HT1080 (cell line): ENCODE data around the gene P2RY14. TPM values are rescaled to one million over a fixed set of nuclear protein-coding genes. Genes with fewer than 3 reads are reported as not detected.
A peak's percentile ranks its signal among the peaks of the same experiment; 100 is the strongest.

Experiments
- DNase-seq: peaks from one replicate; pipeline ENCODE4 v3.0.0-alpha.2; 2015; ENCODE audit warnings: low read depth
- total RNA-seq: library from RNA; depleted of rRNA; stranded (reverse); fragments of >200 nt; shearing (Covaris generic); gene quantifications from 2 replicates; pipeline ENCODE4 v1.2.3, GENCODE V29; 2014

P2RY14 gene
- total RNA-seq, 1 experiment from 2014 or later = not detected

DNA sequence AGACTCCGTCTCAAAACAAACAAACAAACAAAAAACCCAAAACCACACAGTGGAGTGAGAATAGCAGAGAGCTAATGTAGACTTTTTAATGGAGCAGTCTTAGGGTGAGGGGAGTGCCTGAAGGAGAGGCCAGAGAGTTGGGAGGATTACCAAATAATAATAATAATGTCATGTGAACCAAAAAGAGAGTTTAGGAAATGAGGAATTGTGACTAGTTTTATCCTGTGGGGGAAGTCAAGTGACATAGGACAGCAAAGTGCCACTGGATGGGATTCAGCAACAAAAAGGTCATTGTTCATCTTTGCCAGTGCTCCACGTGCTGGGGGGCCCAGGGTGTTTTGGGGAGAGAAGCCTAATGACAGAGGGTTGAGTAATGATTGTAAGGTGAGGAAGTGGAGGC is 25.4 kb upstream of the P2RY14 start:
- DNase-seq = peak; percentile 68

DNA sequence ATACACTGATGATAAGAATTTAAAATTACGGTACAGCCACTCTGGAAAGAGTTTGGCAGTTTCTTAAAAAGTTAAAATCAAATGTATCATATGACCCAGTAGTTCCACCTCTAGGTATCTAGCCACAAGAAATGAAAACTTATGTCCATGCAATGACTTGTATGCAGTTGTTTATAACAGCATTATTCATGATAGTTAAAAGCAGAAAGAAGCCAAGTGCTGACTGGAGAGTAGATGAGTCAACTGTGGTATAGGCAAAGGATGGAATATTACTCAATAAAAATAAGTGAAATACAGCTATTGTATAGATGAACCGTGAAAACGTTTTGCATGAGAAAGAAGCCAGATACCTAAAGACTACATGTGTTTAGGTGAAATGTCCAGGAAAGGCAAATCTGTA is 23.4 kb upstream of the P2RY14 start:
- DNase-seq = peak; percentile 86

DNA sequence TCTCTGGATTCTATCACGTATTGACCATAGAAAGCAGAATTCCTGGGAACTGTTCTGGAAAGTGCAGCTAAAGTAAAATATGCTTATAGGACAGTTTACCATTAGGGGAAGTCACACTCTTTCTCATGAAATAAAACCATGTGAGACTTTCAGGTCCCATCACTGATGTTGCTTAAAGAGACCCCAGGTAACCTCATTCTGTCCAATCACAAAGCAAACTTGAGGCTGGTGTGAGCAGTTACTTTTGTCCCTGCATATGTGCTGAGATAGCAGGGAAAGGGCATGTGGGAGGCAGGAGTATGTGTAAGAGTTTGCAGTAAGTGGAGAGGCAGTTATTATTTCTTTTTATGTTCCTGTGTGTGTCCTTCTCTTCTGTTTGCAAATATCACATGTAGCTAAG is 22.2 kb upstream of the P2RY14 start:
- no peak for DNase-seq

DNA sequence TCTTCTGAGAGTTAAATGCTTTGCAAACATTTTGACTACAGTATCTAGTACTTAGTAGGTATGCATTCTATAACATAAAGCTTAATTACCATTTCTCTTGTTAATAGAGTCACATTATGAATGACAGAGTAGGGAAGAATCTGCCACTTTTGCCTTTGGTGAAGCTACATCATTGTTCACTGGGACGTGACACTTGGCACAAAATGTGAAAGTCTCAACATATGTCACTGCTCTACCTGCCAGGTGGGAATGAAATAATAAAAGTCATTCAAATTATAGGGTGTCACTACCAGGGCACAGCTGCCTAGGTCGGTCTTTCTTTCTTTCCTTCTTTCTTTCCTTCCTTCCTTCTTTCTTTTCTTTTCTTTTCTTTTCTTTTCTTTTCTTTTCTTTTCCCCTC is 20.7 kb upstream of the P2RY14 start:
- no peak for DNase-seq

DNA sequence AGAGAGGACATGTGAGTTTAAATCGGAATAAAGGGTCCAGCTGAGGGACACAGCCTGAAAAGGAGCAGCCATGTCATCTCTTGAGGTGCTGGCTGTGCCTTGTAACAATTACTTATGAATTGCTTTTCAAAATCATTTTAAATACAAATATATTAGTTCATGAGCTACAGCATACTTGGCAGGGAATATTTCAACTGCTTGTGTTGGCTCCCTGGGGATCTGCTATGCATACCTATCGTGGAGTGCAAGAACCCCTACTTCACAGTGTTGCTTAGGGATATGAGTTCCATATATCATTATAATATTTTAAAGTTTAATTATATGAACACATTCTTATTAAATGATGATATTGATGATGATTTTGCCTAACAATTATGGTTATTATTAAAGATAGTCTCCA is 19.1 kb upstream of the P2RY14 start:
- DNase-seq = no peak

DNA sequence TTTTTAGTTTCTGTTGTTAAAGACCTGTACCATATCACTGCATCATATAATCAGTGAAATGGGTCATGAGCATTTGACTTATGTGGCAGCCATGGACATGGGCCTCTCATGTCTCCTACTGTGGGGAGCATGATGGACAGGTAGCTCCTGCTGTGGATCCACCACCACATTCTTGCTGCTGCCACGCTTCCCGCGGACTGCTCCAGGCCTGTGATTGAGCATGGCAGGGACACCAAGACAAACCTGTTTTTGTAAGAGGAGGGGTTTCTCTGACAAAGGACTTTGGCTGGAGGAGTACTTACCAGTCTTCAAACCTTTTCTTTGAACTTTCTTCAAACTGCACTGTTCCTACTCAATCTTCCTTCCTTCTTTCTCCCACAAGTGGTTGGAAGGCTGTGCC is 17.9 kb upstream of the P2RY14 start:
- no peak for DNase-seq

DNA sequence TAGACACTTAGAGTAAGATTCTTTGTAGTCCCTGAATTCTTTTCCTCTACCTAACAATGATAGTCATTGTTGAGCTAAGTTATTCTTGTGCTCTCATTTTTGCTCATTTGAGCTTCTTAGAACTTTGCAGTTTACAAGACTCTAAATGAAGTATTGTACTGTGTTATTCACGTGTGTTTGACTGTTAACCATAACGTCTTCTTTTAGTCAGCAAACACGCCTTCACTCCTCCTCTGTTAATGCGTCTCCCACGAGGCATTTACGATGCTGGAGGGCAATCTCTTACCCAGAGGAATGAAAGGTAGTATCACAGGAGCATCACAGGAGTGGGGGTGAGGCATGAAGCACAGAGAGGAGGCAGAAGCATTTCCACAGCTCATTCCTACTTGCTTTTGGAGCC is 14.8 kb upstream of the P2RY14 start:
- no peak for DNase-seq

DNA sequence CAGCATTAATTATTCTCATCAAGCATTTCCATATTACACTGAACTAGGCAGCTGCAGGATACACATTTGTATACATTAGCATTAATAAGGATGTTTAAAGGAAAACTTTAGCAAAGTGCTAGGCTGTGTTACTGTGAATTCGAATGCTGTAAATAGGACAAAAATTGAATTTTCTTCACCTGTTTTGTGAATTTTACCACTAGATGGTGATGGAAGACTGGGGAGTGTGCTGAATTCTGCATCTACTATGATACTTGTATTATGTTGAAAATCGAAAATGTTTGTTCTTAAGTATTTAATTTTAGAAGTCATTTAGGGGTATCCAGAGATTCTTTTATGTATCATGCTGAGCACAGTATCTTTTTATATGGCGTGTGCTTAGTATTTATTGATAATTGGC is 12.3 kb upstream of the P2RY14 start:
- DNase-seq = peak; percentile 58

DNA sequence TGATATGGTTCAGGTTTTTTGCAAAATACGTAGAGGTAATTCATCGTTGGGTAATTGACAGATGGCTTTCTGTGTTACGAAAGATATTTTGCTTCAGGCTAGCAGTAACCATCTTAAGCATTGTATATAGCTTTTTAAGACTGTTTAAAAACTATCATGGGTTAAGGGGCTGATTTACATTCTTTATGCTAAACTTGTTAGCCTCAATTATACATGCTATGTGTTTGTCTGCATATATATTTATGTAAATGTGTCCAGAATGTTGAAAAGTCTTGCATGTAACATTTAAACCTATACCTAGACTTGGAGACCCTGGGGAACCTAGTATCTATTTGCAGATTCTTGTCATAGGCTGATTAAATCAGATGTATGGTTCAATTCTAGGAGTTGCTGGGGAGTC is 11.1 kb upstream of the P2RY14 start:
- no peak for DNase-seq

DNA sequence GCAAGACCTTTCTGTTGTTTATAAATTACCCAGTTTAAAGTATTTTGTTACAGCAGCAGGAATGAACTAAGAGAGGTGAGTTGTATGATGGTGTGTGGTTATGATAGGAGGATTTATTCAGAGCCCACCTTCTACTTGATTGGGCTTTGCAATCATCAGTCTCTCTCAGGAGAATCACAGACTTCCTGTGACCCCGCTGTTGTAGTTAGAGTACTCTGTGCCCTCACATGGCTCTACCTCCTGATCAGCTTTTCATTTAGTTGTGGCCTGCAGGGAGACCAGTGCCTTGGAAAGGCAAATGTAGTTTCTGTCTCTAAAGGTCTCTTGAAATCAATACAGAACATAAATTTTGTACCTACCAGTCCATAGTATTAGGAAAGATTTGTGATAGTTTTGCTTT is 7.6 kb upstream of the P2RY14 start:
- no peak for DNase-seq

DNA sequence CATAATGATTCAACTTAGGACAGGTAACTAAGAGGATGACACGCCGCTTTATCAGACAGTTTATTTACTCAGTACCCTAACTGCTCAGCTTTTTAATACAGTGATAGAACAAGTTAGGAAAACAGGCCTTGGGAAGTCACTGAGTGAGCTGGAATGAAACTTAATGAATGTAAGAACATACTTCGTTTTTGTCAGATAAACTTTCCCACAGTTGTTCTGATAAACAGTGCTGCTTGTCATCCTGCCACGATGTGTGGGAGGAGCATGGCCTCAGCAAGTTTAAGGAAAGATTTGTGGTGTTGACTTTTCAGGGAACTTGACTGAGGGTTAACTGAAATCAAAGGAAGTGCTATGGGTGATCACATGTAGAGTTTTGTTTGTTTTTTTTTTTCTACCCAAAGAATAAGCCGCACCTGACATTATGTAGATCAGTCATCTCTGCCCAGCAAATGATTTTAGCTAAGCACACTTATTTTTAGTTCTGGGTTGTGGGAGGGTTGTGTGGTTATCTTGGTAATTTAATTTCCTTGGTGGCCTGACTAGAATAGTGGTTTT is 5.6 kb upstream of the P2RY14 start:
- peak; percentile 54 for DNase-seq

DNA sequence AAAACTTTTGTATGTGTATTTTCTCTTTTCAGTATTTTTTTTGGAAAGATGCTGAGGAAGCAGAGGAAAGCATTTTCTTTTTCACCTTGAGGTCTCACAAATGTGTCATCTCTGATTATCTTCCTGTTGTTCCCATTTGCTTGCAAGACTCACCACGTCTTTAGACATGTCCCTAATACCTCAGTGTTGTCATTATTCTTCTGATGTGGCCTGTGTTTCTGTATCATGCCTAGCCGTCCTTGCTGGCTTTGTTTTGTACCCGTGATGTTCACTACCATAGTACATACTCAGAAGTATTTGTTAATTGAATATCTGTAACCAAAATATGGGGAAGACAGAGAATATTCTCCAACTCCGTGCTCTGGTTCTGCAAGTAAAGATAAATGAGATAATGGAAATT is 5.0 kb upstream of the P2RY14 start:
- DNase-seq = no peak

DNA sequence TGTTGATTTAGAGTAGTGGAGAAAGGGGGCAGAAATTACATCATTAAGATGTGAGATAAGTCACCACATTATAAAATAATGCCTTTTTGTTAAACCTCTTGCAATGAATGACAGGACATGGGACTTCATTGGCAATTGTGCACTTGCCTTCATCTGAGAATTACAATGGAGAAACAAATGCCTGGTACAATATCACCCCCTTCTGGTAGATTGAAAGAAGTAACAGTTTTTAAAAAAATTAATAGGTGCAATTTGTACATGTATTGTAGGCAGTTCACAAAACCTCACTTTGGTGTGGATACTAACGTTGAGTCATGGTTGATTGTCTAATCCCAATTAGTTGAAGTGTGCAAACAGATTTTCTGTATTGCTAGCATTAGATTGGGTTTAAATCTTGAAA is 4.6 kb upstream of the P2RY14 start:
- DNase-seq = peak; percentile 70

DNA sequence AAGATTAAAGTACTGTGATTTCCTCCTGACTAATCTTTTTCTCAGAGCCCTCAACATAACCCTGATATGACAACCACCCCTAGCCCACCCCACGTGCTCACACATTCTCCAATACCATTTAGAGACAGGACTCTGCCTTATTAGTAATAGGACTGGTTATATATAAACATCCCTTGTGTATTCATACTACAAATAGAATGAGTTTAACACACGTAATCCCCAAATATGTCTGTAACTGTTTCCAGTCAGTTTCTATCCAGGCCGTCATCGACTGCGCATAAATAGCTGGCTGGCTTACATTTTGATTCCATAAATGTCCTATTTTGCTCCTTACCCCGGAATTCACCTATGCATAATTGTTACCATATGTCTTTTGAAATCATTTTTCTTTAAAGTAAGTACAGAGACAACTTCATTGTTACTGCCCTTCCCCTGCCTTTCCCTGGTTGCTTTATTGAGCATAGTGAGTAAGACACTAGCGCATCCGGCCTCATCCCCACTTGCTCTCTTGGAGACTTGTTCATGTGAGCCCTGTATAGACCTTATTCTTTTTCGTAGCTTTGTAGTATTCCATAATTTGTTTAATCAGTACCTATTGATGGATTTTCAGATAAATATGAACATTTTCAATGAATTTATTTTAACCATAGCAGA is 3.5 kb upstream of the P2RY14 start:
- no peak for DNase-seq

DNA sequence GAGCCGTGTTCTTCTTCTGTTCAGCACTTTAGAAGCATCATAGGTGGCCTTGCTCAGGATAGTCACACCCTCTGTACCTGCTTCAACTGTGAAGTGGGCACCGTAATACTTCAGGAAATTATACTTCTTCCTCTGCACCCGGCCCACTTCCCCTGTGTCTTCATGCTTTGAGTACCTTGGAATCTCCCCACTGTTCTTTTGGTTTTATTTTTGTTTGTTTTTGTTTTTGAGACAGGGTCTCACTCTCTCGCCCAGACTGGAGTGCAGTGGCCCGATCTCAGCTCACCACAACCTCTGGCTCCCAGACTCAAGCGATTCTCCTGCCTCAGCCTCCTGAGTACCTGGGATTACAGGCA is 1.7 kb downstream of the P2RY14 start:
- DNase-seq = no peak

DNA sequence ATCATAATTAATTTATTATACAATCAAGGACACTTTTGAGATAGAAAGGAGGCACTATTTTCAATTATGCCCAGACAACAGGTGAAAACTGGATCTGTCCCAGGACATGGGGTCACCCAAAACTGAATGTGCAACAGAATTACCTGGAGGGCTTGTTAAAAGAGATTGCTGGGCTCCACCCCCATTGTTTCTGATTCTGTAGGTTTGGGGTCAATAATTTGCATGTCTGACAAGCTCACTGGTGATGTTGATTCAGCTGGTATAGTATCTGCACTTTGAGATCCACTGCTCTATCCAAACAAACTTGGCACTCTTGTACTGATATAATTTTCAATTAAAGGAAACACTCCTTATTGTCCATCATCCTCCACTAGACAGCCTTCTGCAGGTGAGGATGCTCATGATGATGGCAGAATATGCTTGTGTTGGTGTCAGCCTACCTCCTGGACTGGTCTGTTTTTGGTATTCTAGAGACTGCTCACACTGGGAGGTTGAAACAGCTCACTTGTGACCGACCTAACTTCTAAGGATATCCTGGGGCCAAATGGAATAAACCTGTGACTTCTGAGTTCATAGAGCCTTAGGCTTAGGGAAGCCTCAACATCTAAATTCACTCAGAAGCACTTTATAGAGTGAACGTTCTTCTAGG is 2.2 kb downstream of the P2RY14 start:
- DNase-seq = no peak

DNA sequence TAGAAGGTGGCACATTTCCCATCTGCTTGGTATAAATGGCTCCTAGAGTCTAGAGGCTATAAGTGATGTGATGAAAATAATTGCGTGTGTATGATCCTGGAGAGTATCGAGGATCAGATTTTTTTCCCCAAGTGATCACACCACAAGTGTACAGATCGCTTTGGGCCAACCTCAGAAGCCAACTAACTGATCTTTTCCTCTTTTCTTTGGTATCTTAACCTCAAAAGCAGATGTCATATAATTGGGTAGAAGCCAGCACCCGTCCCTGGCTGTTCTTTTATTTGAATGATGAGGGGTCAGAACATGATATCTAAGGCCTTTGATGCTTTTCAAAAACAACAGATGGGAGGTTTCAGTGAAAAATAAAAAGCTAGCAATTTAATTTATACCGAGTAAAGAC is 3.3 kb downstream of the P2RY14 start:
- no peak for DNase-seq

DNA sequence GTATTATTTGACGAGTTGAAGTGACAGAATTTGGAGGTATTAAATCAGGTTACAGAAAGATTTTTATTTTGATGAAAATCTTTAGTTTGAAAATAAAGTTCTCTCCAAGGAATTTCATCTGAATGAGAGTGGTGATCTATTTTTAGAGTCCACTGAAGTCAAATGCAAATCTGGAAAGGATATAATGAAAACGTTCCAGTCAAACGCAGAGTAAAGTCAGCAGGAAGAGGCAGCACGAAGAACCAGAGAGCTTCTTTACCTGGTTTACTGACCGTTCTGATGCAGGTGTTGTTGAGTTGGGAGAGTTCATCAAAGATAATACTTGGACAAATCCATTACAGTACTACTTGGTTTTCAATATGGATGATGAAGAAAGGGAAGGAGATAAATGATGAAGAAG is 8.7 kb downstream of the P2RY14 start:
- DNase-seq = no peak

DNA sequence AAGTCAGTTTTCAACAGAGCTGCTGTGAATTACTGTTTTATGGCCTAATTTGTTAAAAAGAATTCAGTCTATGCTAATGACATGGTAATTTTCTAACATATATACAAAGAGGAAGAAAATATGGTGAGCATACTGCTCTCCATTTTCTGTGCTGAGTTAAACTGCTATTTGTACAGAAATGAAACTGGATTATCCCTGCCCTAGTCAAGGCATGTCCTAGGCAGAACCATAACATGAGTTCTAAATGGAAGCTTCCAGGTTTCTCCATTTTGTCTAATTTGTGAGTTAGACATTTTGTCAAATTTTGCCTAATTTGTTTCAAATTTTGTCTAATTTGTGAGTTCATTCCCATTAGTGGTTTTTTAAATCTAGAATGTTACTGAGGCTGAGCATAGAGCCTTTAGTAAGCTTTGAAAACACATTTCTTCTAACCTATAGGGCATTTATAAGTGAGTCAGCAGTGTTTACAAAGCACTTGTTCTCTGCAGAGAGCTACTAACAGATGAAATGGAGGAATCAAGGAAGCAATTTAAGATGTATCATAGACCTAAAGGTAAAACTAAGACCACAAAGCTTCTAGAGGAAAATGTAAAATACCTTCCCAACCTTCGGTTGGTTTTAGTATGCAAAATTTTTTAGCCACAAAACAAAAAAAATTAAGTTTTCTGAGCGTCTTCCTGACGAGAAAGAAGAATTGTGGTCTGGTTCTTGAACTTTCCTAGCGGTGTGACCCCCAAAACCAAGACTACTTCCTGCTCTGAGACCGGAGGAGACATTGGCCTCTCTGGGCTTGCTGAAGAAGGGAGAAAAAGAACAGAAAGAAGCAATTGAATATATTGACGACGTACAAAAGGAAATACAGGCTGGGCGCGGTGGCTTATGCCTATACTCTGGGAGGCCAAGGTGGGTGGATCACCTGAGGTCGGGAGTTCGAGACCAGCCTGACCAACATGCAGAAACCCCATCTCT is 9.8 kb downstream of the P2RY14 start:
- DNase-seq = no peak

DNA sequence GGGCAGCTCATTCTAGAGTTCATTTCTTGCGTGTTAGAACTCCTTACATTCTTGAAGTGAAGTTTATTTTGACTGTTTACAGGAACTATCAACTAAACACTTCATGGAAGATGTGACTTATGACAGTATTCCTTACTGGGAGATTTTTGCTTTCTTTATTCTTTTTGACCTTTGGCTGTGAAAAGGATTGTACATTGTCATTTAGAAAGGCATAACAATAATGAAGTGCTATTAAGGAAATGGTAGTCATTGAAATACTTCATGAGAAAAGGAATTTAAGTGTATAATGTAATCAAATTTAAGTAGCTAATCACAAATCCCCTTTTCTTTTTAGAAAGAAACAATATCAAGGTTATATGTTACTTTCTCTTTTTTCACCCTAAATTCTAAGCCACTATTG is 11.3 kb downstream of the P2RY14 start:
- no peak for DNase-seq

DNA sequence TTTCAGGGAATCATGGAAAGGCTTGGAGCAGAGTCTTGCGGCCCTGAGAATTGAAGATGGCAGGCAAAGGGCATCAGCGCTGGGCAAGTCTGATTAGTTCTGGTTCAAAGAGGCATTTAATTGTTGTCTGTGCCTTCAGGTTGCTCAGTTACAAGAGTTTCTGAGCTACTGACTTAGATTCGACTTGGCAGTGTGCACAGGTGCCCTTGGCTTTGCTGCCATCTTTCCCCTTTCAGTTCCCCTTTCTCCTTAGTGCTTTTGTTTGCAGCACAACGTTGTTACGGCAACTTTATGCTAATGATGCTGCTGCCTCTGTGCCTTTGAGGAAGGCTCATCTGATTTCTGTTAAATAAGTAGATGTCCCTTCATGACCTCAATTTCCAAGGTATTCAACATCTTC is 12.5 kb downstream of the P2RY14 start:
- DNase-seq = no peak

DNA sequence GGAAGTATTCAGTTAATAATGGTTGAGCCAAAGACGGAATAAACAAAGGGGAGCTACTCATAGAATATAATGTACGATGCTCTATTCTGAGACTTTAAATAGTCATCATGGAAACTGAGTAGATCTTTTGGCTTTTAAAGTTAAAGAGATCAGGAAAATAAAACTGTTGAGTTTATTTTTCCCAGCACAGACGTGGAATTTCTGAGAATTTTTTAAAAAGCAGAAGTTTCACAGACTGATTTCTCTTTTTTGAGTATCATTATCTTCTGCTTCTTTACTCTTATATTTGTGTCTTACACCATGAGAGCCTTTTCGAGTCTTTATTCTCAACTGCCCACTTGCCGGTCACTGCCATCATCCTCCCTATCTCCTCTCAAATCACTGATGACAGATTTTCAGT is 13.2 kb downstream of the P2RY14 start:
- no peak for DNase-seq
